ENCODE data around the gene TTC33.

GRCh38 chr5:40578501-40579451, 177.0 kb downstream of the TTC33 start:
- TF ChIP-seq, protein P1, sequence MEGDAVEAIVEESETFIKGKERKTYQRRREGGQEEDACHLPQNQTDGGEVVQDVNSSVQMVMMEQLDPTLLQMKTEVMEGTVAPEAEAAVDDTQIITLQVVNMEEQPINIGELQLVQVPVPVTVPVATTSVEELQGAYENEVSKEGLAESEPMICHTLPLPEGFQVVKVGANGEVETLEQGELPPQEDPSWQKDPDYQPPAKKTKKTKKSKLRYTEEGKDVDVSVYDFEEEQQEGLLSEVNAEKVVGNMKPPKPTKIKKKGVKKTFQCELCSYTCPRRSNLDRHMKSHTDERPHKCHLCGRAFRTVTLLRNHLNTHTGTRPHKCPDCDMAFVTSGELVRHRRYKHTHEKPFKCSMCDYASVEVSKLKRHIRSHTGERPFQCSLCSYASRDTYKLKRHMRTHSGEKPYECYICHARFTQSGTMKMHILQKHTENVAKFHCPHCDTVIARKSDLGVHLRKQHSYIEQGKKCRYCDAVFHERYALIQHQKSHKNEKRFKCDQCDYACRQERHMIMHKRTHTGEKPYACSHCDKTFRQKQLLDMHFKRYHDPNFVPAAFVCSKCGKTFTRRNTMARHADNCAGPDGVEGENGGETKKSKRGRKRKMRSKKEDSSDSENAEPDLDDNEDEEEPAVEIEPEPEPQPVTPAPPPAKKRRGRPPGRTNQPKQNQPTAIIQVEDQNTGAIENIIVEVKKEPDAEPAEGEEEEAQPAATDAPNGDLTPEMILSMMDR (IDR thresholded peaks at IDR 0.05; ENCODE audit: low read depth, low read length): no peak
- TF ChIP-seq EZH2phosphoT487 (IDR thresholded peaks at IDR 0.05; ENCODE audit: low read depth): no peak

All from OCI-LY3 (cell line).